ENCODE data around the gene ARRDC5.

DNA sequence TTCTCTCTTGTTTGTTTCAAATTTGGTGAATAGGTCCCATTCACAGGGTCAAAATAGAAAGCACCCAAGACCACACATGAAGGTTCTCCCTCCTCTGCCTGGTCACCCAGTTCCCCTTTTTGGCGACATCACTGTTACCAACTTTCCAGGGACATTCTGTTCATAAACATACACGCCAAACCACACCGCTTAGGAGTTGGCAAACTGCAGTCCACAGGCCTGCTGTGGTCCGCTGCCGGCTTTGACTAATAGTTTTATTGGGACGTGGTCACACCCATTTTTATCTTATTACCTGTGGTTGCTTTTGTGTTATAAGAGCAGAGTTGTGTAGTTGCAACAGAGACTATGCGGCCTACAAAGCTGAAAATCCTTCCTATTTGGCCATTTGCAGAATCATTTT is 30.8 kb upstream of the ARRDC5 start:
- TF ChIP-seq, protein P1, sequence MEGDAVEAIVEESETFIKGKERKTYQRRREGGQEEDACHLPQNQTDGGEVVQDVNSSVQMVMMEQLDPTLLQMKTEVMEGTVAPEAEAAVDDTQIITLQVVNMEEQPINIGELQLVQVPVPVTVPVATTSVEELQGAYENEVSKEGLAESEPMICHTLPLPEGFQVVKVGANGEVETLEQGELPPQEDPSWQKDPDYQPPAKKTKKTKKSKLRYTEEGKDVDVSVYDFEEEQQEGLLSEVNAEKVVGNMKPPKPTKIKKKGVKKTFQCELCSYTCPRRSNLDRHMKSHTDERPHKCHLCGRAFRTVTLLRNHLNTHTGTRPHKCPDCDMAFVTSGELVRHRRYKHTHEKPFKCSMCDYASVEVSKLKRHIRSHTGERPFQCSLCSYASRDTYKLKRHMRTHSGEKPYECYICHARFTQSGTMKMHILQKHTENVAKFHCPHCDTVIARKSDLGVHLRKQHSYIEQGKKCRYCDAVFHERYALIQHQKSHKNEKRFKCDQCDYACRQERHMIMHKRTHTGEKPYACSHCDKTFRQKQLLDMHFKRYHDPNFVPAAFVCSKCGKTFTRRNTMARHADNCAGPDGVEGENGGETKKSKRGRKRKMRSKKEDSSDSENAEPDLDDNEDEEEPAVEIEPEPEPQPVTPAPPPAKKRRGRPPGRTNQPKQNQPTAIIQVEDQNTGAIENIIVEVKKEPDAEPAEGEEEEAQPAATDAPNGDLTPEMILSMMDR (tag by site-specific recombination; IDR thresholded peaks at IDR 0.05): no peak
- TF ChIP-seq ZNF596 (tag by site-specific recombination; IDR thresholded peaks at IDR 0.05): no peak
- TF ChIP-seq ZSCAN16 (tag by site-specific recombination; IDR thresholded peaks at IDR 0.05): no peak
- TF ChIP-seq ZNF843 (tag by site-specific recombination; IDR thresholded peaks at IDR 0.05): no peak
- TF ChIP-seq REPIN1 (tag by site-specific recombination; IDR thresholded peaks at IDR 0.05; ENCODE audit: low read depth): no peak
- TF ChIP-seq ZBTB48 (tag by site-specific recombination; IDR thresholded peaks at IDR 0.05): no peak
- TF ChIP-seq ZNF174 (tag by site-specific recombination; IDR thresholded peaks at IDR 0.05): no peak
- TF ChIP-seq ZNF214 (tag by site-specific recombination; IDR thresholded peaks at IDR 0.05; ENCODE audit: borderline replicate concordance): no peak
- TF ChIP-seq, protein P2, sequence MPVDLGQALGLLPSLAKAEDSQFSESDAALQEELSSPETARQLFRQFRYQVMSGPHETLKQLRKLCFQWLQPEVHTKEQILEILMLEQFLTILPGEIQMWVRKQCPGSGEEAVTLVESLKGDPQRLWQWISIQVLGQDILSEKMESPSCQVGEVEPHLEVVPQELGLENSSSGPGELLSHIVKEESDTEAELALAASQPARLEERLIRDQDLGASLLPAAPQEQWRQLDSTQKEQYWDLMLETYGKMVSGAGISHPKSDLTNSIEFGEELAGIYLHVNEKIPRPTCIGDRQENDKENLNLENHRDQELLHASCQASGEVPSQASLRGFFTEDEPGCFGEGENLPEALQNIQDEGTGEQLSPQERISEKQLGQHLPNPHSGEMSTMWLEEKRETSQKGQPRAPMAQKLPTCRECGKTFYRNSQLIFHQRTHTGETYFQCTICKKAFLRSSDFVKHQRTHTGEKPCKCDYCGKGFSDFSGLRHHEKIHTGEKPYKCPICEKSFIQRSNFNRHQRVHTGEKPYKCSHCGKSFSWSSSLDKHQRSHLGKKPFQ (tag by site-specific recombination; IDR thresholded peaks at IDR 0.05): no peak
- TF ChIP-seq ZNF292 (tag by site-specific recombination; IDR thresholded peaks at IDR 0.05; ENCODE audit: borderline replicate concordance, low read depth): no peak
- TF ChIP-seq MYNN (tag by site-specific recombination; IDR thresholded peaks at IDR 0.05; ENCODE audit: borderline replicate concordance): no peak

Data from HEK293 (cell line).